ENCODE data around the gene MOXD1. TPM values are rescaled to one million over a fixed set of nuclear protein-coding genes. Genes with fewer than 3 reads are reported as not detected.

MOXD1 gene
- total and polyA plus RNA-seq, 2 of the 8 experiments (the other 6 are each of a cell fraction or from before 2014, with no cell fraction given) = 1.6 to 3.5 TPM

- no peaks in the 10 kb centered on the region for H3K4me1 ChIP-seq (replicated peaks in 1 of 4; ENCODE audit: control insufficient read depth in 3 of 4, insufficient read depth in 4 of 4, low read length in 3 of 4)
- H3K79me1 ChIP-seq (ENCODE audit: low read depth, low read length) = no peaks in the 10 kb centered on the region
- no peaks in the 10 kb centered on the region for H3K23me2 ChIP-seq (ENCODE audit: low read depth, low read length)
- no peak overlapping the region for H2BK120ac ChIP-seq (replicated peaks; ENCODE audit: low read depth, low read length)
- FAIRE-seq (no peak), DNase-seq (ENCODE audit: low read depth in 1 of 2, low spot score in 2 of 2) (no peak)
- no peaks in the 10 kb centered on the region for H3K79me2 ChIP-seq (ENCODE audit: control insufficient read depth in 1 of 2, insufficient read depth in 2 of 2, low read length in 2 of 2)
- CTCF ChIA-PET (ENCODE audit: partially characterized antibody) = interaction anchor here (0.5 to 2.2 kb wide), 9 partner anchors 10 to 1080 kb away, joined by 3 to 16 read pairs (median 3); no protein-coding TSS in a partner anchor
- H4K91ac ChIP-seq (replicated peaks; ENCODE audit: insufficient read length, low read length) = no peak overlapping the region
- H2AK5ac ChIP-seq (ENCODE audit: low read depth, low read length) = no peak overlapping the region
- H3K9me3 ChIP-seq (ENCODE audit: insufficient read depth in 2 of 2, low read depth in 1 of 2, low read length in 1 of 2) = no peaks in the 10 kb centered on the region
- no peak overlapping the region for H2BK12ac ChIP-seq (ENCODE audit: low read depth, low read length)
- no peak overlapping the region for H3K27ac ChIP-seq (ENCODE audit: low read depth, low read length)
- no peak overlapping the region for H2BK5ac ChIP-seq (ENCODE audit: low read depth, low read length)
- H3K9ac ChIP-seq (replicated peaks in 1 of 4; ENCODE audit: extremely low read depth in 1 of 4, low read depth in 3 of 4, low read length in 3 of 4) = no peak overlapping the region
- no peak overlapping the region for H3K14ac ChIP-seq (ENCODE audit: insufficient read length)
- no peak overlapping the region for H4K8ac ChIP-seq (ENCODE audit: extremely low read depth, insufficient read depth, low read length)
- 88% methylated on average over 7 of the region's 7 CpGs; no CpG with 5 or more reads in 1 of the 2 experiments for WGBS, 2 experiments (ENCODE audit: extremely low coverage in 1 of 2, insufficient coverage in 1 of 2, insufficient read length in 1 of 2, insufficient replicate concordance in 2 of 2, low coverage in 1 of 2, low lambda C conversion rate in 2 of 2, missing lambda C conversion rate in 1 of 2)
- H4K20me1 ChIP-seq (replicated peaks in 1 of 2; ENCODE audit: control insufficient read depth in 1 of 2, insufficient read depth in 2 of 2, low read length in 2 of 2) = no peaks in the 10 kb centered on the region
- no peak overlapping the region for H3K18ac ChIP-seq (ENCODE audit: extremely low read depth, low read length)
- no peak overlapping the region for H2AFZ ChIP-seq (ENCODE audit: low read length)
- H3K36me3 ChIP-seq (ENCODE audit: control insufficient read depth in 2 of 4, insufficient read depth in 4 of 4, low read length in 3 of 4) = no peaks in the 10 kb centered on the region
- no peak overlapping the region for H2BK20ac ChIP-seq (ENCODE audit: low read length)
- no peaks in the 10 kb centered on the region for H3K27me3 ChIP-seq (replicated peaks in 1 of 4; ENCODE audit: control insufficient read depth in 3 of 4, extremely low read depth in 1 of 4, insufficient read depth in 3 of 4, low read length in 3 of 4)
- no peak overlapping the region for H3K23ac ChIP-seq (ENCODE audit: insufficient read length)
- H3K56ac ChIP-seq (replicated peaks; ENCODE audit: insufficient read length, low read depth, low read length) = no peak overlapping the region
- H3K4me3 ChIP-seq (ENCODE audit: extremely low read depth in 1 of 4, insufficient read depth in 2 of 4, low read depth in 3 of 4, low read length in 4 of 4) = no peak overlapping the region
- H4K5ac ChIP-seq (ENCODE audit: insufficient read length, low read depth, low read length) = no peak overlapping the region
- H3K4me2 ChIP-seq (ENCODE audit: insufficient read depth in 1 of 2, low read depth in 2 of 2, low read length in 2 of 2) = no peak overlapping the region
- H3K4ac ChIP-seq (replicated peaks; ENCODE audit: insufficient read length, low read depth, low read length) = no peak overlapping the region
- POLR2A ChIA-PET (ENCODE audit: partially characterized antibody) = no interaction called here
- no peak overlapping the region for H2BK15ac ChIP-seq (ENCODE audit: low read length)
- TF ChIP-seq POLR2A (IDR thresholded peaks at IDR 0.05; ENCODE audit: control extremely low read depth in 1 of 2, low read depth in 2 of 2, low read length in 2 of 2) (no peak), POU5F1 (IDR thresholded peaks at IDR 0.05; ENCODE audit: low read depth, low read length) (no peak), BRCA1 (IDR thresholded peaks at IDR 0.05; ENCODE audit: low read depth, low read length) (no peak), CTBP2 (IDR thresholded peaks at IDR 0.05; ENCODE audit: borderline replicate concordance, insufficient read depth, insufficient read length, low read length) (no peak), SUZ12 (IDR thresholded peaks at IDR 0.05; ENCODE audit: low read length) (no peak), FOSL1 (IDR thresholded peaks at IDR 0.05; ENCODE audit: insufficient read depth, low read depth, low read length) (no peak), EGR1 (IDR thresholded peaks at IDR 0.05; ENCODE audit: borderline replicate concordance, low read depth, low read length) (no peak), SP2 (IDR thresholded peaks at IDR 0.05; ENCODE audit: low read length) (no peak), RNF2 (IDR thresholded peaks at IDR 0.05; ENCODE audit: borderline replicate concordance, low read depth, low read length, missing control alignments, poor library complexity, severe bottlenecking) (no peak), JUND (IDR thresholded peaks at IDR 0.05; ENCODE audit: low read length) (no peak), E2F6 (IDR thresholded peaks at IDR 0.05) (no peak), KDM1A (IDR thresholded peaks at IDR 0.05; ENCODE audit: borderline replicate concordance, low read length) (no peak), ZNF274 (IDR thresholded peaks at IDR 0.05; ENCODE audit: borderline replicate concordance, extremely low read depth, low read length) (no peak), CREB1 (IDR thresholded peaks at IDR 0.05) (no peak), ASH2L (IDR thresholded peaks at IDR 0.05; ENCODE audit: low read length) (no peak)
These were observed 118.6 kb downstream of the MOXD1 start for GRCh38 chr6:132282696-132283095.
